ENCODE results near the gene TSPAN9.
A peak's percentile ranks its signal among the peaks of the same experiment; 100 is the strongest.
"Not testable (repeated sequence)": the region's sequence is repeated elsewhere in the genome, so short reads cannot be mapped to it uniquely, and the experiment has no call there.

The TSPAN9 gene

DNA sequence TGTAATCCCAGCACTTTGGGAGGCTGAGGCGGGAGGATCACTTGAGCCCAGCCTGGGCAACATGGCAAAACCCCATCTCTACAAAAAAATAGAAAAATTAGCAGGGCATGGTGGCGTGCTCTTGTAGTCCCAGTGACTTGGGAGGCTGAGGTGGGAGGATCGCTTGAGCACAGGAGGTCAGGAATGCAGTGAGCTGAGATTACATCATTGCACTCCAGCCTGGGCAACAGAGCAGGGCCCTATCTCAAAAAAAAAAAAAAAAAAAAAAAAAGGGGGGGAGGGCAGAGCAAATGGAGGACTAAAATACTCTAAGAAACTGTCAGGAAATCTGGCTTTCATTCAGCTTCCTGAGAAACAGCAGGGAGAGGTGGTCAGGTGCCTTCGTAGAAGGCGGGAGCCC lies 31.7 kb upstream of the TSPAN9 start:
- no peak for DNase-seq

DNA sequence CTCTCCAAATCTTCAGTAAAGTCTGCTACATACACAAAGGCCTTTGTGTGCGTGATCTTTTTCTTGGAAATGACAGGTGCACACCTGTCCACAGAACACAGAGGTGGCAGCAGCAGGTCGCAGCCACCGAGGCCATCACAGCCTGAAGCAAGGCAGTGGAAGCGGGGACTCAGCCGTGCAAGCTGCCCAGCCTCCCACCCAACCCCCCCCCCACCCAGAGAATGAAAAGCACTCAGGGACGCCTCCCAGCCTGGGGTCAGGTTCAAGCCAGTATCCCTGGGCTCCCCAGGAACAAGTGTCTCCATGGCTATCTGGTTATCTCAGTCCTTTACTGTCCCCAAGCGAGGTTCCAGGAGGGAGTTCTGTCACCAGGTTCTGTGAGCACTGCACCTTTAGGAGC lies 31.2 kb upstream of the TSPAN9 start:
- DNase-seq = no peak

DNA sequence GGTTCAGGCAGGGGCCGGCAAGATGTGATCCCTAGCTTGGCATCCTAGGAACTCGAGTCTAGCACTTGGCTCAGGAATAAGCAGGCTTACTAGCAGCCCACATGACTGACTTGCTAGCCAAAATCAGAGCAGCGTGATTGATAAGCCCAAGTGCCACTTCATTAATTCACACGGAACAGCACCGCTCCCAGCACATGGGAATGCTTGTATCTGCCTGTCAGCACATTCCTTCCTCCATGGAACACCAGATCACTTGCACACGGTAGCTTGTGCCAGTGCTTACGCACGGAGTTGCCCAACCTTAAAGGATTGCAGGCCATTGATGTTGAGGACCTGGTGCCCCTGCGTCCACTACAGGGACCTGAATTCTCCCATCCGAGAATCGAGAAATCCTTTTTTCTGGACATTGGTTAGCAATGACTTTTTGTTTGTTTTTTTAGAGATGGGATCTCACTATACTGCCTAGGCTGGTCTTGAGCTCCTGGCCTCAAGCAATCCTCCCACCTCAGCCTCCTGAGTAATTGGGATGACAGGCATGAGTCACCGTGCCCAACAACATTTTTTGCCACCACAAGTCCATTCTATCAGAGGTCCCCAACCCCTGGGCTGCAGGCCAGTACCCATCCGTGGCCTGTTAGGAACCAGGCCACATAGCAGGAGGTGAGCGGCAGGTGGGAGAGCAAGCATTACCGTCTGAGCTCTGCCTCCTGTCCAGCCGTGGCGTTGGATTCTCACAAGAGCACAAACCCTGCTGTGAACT lies 30.6 kb upstream of the TSPAN9 start:
- DNase-seq = no peak

DNA sequence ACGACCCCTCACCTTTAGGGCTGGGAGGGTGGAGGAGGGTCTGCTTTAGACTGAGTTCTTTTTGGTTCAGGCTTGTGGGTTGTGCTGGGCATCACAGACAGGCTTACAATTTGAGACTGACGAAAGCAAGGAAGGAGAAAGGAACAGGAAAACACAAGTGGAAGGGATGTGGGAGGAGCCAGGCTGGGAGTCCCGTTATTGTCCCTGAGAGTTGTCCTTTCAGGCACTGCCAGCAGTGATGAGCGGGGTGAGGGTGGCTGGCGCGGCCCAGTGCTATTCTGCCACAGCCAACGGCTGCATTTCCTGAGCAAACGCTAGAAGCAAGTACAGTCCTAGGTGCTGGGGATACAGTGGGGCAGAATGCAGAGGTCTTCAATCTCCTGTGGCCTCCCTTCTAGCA lies 29.2 kb upstream of the TSPAN9 start:
- DNase-seq = no peak

DNA sequence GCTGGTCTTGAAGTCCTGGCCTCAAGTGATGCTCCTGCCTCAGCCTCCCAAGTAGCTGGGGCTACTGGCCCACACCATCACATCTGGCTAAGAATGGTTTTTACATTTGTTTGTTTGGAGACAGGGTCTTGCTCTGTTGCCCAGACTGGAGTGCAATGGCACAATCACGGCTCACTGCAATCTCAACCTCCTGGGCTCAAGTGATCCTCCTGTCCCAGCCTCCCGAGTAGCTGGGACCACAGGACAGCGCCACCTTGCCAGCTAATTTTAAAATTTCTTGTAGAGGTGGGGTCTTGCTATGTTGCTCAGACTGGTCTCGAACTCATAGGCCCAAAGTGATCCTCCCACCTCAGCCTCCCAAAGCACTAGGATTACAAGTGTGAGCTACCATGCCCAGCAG lies 28.6 kb upstream of the TSPAN9 start:
- DNase-seq = no peak

DNA sequence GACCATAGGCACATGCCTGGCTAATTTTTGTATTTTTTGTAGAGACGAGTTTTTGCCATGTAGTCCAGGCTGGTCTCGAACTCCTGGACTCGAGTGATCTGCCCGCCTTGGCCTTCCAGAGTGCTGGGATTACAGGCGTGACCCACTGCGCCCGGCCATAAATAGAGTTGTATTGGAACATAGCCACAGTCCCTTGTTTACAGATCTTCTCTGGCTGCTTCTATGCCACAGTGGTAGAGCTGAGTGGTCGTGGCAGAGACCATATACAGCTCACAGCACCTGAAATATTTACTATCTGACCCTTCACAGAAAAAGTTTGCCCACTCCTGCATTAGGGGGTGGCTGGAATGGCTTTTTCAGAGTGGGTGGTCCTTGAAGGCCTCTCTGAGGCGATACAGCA lies 28.0 kb upstream of the TSPAN9 start:
- no peak for DNase-seq

DNA sequence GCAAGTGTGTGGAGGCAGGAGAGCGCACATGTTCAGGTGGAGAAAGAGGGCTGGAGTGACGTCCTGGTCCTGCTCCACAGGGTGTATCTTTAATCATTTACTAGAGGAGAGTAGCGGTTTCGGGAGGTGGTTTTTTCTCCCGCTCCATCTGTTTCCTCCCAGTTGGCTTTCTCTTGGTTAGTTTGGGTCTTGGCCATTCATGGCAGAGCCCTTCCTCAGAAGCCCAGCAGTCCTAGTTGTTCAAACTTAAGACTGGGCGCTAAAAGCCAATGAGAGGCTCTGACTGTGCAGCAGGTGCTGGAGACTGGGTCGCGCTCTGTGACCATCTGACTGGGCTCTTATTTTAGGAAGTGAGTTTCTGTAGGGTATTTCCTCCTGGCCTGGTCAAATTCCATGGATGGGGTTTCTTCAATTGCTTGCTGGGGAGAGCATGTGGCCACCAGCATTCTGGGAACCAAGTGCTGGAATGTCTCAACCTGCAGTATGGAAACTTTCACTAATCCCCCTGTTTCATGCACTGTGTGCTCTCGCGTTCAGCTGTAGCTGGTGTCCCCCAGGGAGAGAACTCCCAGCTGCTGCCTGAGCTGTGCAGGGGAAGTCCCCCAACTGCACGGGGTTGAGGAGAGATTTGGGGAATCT lies 27.4 kb upstream of the TSPAN9 start:
- DNase-seq = no peak

DNA sequence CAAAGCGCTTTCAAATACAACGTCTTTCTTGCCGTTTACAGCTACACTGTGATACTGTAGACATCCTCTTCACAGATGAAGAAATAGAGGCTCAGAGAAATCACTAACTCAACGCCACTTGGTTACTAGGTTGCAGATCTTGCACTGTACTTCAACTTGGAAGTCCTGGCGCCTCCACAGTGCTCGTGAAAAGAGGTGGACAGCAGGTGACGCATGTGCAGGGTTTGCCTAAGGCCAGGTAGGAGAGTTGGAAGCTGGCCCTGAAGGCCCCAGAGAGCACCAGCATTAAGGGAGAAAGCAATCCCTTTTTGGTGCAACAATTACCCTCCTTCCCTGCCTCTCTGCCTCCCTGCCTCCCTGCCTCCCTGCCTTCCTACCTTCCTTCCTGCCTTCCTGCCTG lies 22.8 kb upstream of the TSPAN9 start:
- no peak for DNase-seq

DNA sequence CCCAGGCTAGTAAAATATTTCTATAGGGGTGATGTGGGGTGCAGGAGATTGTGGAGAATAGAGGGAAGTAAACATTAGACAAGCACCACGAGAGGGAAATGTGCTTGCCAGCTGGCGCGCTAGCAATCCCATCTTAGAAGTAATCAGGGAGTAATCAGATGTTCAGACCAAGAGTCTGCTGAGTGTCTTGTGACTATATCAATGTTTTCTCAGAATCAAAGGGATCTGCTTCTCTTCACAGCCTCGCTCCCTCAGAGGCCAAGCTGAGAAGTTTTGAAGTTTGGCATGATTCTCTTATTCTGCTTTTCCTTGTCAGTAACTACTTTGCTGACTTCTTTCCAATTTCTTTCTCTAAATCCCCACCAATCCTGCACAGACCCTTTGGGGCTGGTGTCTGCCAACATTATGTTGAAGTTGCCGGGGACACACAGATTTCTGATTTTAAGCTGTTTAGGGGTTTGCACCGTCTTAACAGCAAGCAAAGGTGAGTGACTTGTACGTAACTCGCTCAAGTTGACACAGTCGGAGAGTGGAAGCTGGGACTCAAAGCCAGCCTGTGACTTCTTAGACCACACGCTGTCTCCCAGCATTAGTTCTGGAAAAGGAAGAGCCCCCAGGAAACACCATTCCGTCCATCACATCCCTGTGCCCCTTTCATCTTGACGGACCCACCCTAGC lies 22.0 kb upstream of the TSPAN9 start:
- DNase-seq = no peak

DNA sequence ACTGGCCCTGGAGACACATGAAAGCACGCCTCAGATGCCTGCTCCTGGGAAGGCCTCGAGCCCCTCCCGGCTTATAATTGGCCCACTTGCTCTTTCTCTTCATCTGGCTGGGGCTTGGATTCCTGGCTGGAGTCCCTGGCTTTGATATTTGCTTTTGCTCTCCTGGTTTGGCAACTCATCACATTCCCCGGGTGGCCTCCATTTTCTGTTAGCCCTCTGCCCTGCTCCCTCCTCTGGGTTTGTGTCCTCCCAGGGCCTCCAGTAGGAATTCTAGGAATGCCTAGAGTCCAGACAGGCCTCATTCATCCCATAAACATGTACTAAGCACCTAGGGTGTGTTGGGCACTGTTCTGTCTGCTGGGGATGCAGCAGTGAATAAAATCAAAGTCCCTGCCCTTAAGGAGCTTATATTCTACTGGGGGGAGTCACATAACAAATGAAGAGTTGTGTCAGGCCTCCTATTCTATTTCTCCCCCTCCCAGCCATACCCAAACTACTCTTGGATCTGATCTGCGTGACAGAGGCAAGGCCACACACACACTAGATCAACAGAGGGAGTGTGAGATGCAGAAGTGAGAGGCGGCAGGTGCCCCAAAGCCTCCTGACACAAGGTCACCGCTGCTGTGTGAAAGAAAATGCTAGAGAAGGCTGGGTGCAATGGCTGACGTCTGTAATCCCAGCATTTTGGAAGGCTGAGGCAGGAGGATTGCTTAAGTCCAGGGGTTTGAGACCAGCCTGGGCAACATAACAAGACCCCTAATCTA lies 21.3 kb upstream of the TSPAN9 start:
- DNase-seq = no peak

DNA sequence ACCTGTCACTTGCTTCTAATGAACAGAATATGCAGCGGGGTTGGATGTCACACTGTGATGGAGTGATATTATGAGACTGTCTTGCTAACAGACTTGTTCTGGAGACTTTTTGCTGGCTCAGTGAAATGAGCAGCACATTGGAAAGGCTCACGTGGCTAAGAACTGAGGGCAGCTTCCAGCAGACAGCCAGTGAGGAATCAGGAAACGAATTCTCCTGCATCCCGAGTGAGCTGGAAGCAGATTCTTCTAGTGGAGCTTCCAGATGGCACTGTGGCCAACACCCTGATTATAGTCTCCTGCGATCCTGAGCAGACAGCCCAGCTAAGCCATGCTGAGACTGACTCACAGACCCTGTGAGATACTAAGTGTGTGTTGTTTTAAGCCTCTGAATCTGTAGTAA lies 16.1 kb upstream of the TSPAN9 start:
- no peak for DNase-seq

DNA sequence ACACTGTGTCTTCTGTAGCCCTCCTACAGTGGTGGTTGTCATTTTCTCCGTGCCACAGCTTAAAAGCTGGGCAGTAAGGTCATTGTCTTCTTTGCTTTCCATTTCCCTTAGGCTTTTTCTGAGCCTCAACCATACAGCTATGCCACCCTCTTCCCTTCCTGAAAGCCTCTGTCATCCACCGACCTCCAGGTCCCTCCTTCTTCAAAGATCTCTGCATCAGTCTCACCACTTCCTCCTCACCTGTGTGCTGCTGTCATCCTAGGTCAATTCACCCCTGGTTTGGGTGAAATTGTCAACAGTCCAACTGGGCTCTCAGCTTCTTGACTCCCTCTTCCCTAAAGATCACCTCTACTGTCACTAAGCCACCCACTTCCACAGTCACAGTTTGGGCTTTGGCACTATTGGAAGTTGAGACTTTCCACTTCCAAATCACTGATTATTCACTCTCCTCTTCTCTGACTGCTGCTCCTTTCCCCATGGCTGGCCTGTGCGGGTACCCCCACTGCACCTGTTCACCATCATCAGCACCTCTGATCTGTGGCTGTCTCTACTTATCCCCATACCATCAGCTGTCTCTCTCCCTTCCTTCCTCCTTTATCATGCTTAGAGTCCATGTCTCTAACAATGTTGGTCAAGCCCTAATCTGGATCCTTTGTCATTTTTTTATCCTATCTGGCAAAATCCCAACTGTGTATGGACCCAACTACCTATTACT lies 15.5 kb upstream of the TSPAN9 start:
- DNase-seq = no peak

DNA sequence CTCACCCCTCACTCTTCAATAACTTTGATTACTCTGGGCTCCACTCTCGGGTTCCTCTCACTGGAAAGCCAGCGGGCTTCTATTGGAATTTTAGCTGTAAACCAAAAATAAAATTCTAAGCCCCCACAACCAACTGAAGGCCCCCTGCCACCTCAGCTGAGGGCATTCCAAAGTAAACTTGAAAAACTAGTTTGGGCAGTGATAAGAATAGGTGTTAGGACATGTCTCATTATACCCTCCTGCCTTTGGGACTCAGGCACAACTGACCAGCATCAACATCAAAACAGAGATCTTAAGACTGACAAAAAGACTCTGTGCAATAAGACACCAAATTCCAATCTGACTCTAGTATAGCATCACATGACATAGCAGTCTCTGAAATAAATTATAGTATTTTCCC lies 11.9 kb upstream of the TSPAN9 start:
- no peak for DNase-seq

DNA sequence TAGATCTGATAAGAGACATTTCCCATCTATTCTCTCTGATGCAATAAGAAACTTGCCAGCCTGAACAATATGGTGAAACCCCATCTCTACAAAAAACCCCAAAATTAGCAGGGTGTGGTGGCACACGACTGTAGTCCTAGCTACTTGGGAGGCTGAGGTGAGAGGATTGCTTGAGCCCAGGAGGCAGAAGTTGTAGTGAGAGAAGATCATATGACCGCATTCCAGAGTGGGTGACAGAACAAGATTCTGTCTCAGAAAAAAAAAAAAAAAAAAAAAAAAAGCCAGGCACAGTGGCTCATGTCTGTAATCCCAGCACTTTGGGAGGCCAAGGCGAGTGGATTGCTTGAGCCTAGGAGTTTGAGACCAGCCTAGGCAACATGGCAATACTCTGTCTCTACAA lies 11.3 kb upstream of the TSPAN9 start:
- not testable (repeated sequence) for DNase-seq

DNA sequence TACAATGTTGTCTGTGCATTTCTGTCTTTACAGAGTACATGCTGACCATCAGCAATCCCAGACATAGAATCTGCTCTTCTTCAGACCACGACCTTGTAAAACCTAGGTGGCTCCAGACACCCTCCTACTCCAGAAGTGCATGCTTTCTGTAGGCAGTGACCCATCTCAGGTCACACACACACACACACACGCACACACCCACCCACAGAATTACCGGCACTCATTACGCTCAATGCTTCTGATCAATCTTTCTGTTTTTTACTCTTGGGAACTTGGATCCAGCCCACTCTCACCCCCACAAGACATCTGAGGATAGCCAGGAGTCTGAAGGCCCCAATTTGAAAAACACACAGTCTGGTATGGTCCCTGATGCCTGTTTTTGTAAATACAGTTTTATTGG lies 7.5 kb upstream of the TSPAN9 start:
- no peak for DNase-seq

DNA sequence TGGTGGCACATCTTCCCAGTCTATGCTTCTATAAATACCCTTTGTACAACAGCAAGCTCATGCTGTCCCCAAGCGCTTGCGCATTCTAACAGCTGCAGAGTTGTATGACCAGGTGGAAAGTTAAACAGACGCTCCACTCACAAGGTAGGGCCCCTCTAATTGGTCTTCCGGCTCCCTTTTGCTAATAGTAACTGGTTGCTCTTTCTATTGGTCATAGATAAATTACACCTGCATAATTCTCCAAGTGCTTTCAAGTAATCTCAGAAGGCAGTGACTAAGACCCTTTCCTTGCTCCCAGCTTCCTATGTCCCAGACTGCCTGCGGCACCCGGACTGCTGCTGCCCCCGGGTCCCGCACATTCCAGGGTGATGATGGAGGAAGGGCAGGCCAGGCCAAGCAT lies 6.1 kb upstream of the TSPAN9 start:
- no peak for DNase-seq

DNA sequence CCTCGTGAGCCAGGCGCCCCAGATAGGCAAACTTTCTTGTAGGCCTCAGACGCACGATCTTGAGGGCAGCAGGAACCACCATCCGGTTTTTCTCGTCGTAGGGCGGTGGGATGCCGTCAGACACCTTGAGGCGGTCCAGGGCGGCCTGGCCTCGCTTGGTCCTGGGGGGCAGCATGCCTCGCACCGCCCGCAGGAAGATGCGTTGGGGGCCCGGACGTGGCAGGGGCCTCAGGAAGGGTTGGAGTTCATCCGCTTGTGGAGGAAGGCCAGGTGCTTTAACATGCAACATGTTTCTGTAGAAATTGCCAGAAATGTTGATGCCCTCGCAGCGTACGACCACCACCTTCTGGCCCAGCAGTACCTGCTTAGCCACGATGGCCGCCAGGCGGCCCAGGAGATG lies 5.5 kb upstream of the TSPAN9 start:
- DNase-seq = no peak

DNA sequence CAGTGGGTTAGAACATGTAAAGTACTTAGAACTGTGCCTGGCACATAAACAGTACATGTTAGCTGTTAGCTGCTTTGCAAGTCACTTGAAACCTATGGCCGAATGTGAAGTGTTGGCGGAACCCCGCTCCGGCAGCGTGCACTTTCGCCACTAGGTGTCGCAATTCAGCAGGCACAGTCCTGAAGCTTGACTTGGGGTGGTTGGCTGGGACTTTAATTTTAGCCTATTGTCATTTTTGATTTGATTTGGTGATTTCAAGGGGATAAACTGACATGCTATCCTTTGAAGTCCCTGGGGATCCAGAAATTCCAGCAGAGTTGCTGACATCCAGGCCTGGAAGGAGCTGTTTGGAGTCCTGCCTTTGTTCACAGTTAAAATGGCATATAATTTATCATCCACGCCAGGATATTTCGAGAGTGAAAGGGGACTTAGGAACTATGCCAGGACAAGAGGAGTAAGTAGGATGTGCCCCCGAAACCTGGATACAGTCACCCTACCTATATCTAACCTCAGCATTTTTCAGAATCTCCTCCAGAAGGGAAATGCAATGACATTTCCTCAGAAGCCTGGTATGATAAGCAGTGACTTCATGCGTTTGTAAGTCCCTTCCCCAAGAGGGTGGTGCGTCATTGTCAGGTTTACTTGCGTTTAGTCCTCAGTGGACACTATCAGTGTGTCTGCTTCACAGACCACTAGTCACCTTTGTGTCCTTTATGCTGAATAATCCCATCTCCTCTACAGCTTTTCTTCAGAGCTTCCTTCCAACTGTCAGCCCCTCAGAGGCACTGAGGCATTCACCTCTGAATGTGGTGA lies 3.5 kb upstream of the TSPAN9 start:
- peak; percentile 49 for DNase-seq

DNA sequence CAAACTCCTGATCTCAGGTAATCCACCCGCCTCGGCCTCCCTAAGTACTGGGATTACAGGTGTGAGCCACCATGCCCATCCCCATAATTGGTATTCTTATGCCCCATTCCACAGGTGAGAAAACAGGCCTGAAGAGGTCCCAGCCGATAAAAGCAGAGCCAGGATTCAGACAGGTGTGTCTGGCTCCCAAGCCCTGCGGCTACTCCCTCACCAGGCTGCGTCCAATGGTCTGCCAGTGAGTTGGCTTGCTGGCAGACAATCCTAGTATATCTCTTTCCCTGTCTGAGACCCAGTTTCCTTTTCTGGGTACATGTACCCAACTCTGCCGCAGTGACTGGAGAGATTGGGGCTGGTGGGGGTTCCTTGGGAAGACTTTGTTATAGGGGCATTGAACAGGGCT lies 1.9 kb upstream of the TSPAN9 start:
- no peak for DNase-seq

DNA sequence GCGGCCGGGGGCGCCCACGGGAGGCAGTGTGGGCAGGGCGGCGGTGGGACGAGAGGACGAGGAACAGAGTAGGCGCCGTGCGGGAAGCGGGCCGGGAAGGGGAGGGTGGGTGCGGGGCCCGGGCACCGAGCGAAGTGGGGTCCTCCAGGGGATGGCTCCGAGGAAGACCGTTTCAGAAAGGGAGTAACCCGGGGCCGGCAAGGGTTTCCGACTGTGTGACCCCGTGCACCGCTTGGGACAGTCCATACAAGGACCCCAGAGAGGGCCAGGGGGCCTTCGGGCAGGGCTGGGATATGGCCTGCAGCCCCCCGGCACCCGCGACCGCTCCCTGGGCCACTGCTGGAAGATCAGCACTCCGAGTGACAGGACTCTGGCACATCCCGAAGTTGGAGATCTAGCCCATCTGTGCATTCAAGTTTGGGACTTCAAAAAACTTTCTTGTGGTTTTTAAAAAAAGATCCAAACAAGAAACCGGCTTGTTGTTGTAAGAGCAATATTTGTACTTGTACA lies 448 bp downstream of the TSPAN9 start:
- no peak for DNase-seq

DNA sequence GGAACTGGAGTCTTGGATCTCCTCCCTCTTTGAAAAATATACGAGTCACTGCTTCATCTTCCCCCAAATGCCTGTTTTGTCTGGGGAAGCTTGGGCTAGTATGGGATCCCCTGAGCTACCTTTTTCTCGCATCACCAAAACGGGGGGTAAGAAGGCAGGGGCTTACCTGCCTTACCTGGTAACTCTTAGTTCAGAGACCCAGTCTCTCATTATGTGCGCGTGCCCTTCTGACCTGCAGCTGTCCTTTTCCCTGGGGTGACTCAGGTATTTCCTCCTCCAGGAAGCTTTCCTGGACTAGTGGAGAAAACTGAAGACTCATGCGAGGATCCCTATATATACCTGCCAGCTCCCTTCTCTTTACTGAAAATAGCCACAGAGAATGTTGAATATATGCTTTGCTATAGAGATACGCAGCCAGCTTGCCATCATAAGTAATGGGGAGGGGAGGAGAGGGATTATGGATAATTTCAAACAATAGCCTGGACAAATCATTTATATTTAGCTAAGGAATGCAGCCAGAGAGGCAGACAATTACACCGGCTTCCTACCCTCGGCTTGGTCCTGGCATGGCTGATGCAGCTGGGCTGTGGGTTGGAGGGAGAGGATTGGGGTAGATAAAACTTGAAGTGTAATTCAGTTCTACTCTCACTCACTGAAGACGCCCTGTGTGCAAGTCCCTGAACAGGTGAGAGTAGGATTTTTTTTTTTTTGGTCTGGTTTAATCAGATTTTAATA lies 1.1 kb downstream of the TSPAN9 start:
- no peak for DNase-seq

Measured in NCI-H526 treated with DMSO at 0.1 percent for 48 hours (cell line).